Caco-2 (cell line): Measurements from ENCODE around the gene RAB4B. TPM values are rescaled to one million over a fixed set of nuclear protein-coding genes. Genes with fewer than 3 reads are reported as not detected.
"Not testable (repeated sequence)": the region's sequence is repeated elsewhere in the genome, so short reads cannot be mapped to it uniquely, and the experiment has no call there.

ENCODE experiments used
- BruUV-seq: library from RNA; stranded (reverse); fragments of 400-500 nt; replicated peaks from 2 replicates; lab custom pipeline; 2021; lab: Mats Ljungman, UMichigan
- CTCF ChIA-PET: fragments of 300-600 bp; sonication (Branson Sonifier 250); formaldehyde crosslinking; loops from one replicate; lab custom pipeline; 2022; ENCODE audit warnings: antibody characterized with exemption; lab: Charles Lee
- POLR2A ChIA-PET: fragments of 300-600 bp; sonication (Branson Sonifier 250); formaldehyde crosslinking; loops from one replicate; lab custom pipeline; 2022; ENCODE audit warnings: antibody characterized with exemption; lab: Charles Lee
- DNase-seq, 2 experiments: peaks; one replicate each; pipeline versions ENCODE4 v3.0.0 to v3.0.0-alpha.2; 2020 to 2022
- H3K27me3 ChIP-seq: replicated peaks from 2 replicates; pipeline ENCODE4 v1.6.0; 2011; ENCODE audit warnings: low read length; ENCODE audit not compliant: control insufficient read depth, insufficient read depth
- H3K36me3 ChIP-seq: 2 replicates; pipeline ENCODE4 v1.5.1; 2011; ENCODE audit warnings: low read length; ENCODE audit not compliant: control insufficient read depth, insufficient read depth
- H3K4me1 ChIP-seq: fragments of 250-450 bp; sonication (Bioruptor Pico); 2 replicates; pipeline ENCODE4 v1.5.1; 2020; ENCODE audit warnings: mild to moderate bottlenecking
- H3K4me3 ChIP-seq: 2 replicates; pipeline ENCODE4 v1.5.1; 2011; ENCODE audit warnings: low read depth, mild to moderate bottlenecking, control low read depth, low read length
- H3K9me3 ChIP-seq: fragments of 250-450 bp; sonication (Bioruptor Pico); 2 replicates; pipeline ENCODE4 v1.5.1; 2020; ENCODE audit warnings: mild to moderate bottlenecking, moderate library complexity
- H3K27ac Mint-ChIP-seq: one replicate; pipeline ENCODE4 v1.8.0; 2022; ENCODE audit warnings: mixed read lengths; ENCODE audit not compliant: unreplicated experiment
- H3K27me3 Mint-ChIP-seq: one replicate; pipeline ENCODE4 v1.8.0; 2022; ENCODE audit warnings: mixed read lengths; ENCODE audit not compliant: insufficient read depth, unreplicated experiment
- H3K36me3 Mint-ChIP-seq: one replicate; pipeline ENCODE4 v1.8.0; 2022; ENCODE audit warnings: mild to moderate bottlenecking, mixed read lengths; ENCODE audit not compliant: insufficient read depth, unreplicated experiment
- H3K4me1 Mint-ChIP-seq: one replicate; pipeline ENCODE4 v1.8.0; 2022; ENCODE audit warnings: low read depth, mixed read lengths; ENCODE audit not compliant: unreplicated experiment
- H3K4me3 Mint-ChIP-seq: one replicate; pipeline ENCODE4 v1.8.0; 2022; ENCODE audit warnings: mild to moderate bottlenecking, moderate library complexity, mixed read lengths; ENCODE audit not compliant: unreplicated experiment
- H3K9me3 Mint-ChIP-seq: one replicate; pipeline ENCODE4 v1.8.0; 2022; ENCODE audit warnings: mixed read lengths; ENCODE audit not compliant: unreplicated experiment
- intact Hi-C: fragments of 100-400 bp; cut with micrococcal nuclease; formaldehyde crosslinking; loops from one replicate; pipeline ENCODE4 v1.10.0; 2022; ENCODE audit not compliant: unreplicated experiment
- total RNA-seq: library from RNA; stranded (reverse); gene quantifications from 2 replicates; pipeline ENCODE4 v1.2.3, GENCODE V29; 2022
- TF ChIP-seq, protein P1 (sequence below), 2 experiments: fragments of 200-600 bp in 1 of 2; IDR thresholded peaks; 1 replicate in 1 of 2; 2 replicates in 1 of 2; pipeline versions ENCODE4 v1.5.1 to v1.8.0; 2011 to 2022; ENCODE audit warnings: antibody characterized with exemption in 1 of 2, control low read depth in 1 of 2, inconsistent platforms in 1 of 2, low read depth in 1 of 2, low read length in 1 of 2, mild to moderate bottlenecking in 1 of 2, moderate library complexity in 1 of 2; ENCODE audit not compliant: insufficient read depth in 1 of 2, severe bottlenecking in 1 of 2, unreplicated experiment in 1 of 2

Gene RAB4B
- total RNA-seq, 1 experiment from 2014 or later: 21.5 TPM

- no peaks in the 10 kb centered on the region for H3K9me3 ChIP-seq
- no peak overlapping the region for H3K4me3 ChIP-seq
- Mint-ChIP-seq H3K36me3 (peaks cover 24% of the 10 kb centered on the region), H3K27me3 (no peaks in the 10 kb centered on the region), H3K4me3 (peak overlapping the region; percentile 23), H3K27ac (peak overlapping the region; percentile 98), H3K9me3 (no peaks in the 10 kb centered on the region), H3K4me1 (peaks cover 40% of the 10 kb centered on the region)
- TF ChIP-seq, protein P1, sequence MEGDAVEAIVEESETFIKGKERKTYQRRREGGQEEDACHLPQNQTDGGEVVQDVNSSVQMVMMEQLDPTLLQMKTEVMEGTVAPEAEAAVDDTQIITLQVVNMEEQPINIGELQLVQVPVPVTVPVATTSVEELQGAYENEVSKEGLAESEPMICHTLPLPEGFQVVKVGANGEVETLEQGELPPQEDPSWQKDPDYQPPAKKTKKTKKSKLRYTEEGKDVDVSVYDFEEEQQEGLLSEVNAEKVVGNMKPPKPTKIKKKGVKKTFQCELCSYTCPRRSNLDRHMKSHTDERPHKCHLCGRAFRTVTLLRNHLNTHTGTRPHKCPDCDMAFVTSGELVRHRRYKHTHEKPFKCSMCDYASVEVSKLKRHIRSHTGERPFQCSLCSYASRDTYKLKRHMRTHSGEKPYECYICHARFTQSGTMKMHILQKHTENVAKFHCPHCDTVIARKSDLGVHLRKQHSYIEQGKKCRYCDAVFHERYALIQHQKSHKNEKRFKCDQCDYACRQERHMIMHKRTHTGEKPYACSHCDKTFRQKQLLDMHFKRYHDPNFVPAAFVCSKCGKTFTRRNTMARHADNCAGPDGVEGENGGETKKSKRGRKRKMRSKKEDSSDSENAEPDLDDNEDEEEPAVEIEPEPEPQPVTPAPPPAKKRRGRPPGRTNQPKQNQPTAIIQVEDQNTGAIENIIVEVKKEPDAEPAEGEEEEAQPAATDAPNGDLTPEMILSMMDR (IDR thresholded peaks at IDR 0.05; ENCODE audit: insufficient read depth in 1 of 2, low read depth in 1 of 2, low read length in 1 of 2, severe bottlenecking in 1 of 2, unreplicated experiment in 1 of 2): no peak
- POLR2A ChIA-PET: no interaction called here
- DNase-seq: peak in 1 of 2 experiments; percentile 26
- H3K36me3 ChIP-seq: no peaks in the 10 kb centered on the region
- BruUV-seq: no TSS peak
- intact Hi-C loops: loop anchor here (1.0 kb wide), 1 partner anchor 99 kb away; no protein-coding TSS in a partner anchor
- H3K4me1 ChIP-seq: peaks cover 35% of the 10 kb centered on the region
- no peaks in the 10 kb centered on the region for H3K27me3 ChIP-seq
- CTCF ChIA-PET: no interaction called here
Observed at GRCh38 chr19:40822161-40822560, 44.1 kb downstream of the RAB4B start.

- H3K4me3 Mint-ChIP-seq: peak overlapping the region; percentile 23
- H3K4me1 Mint-ChIP-seq: peaks cover 40% of the 10 kb centered on the region
- not testable (repeated sequence) for H3K9me3 ChIP-seq, H3K9me3 Mint-ChIP-seq, H3K27me3 Mint-ChIP-seq, H3K27me3 ChIP-seq, H3K4me3 ChIP-seq, H3K36me3 ChIP-seq
- ChIA-PET CTCF (interaction anchor here (0.7 to 1.1 kb wide), 4 partner anchors 11 to 86 kb away, joined by 3 to 6 read pairs (median 4); partner anchors contain the start of gene EGLN2), POLR2A (interaction anchor here (0.5 to 0.6 kb wide), 2 partner anchors 336 to 541 kb away, joined by 3 read pairs; partner anchors contain the start of gene B9D2)
- H3K27ac Mint-ChIP-seq: peak overlapping the region; percentile 98
- TSS peak; percentile 91 for BruUV-seq
- peak; percentile 80 to 90 for DNase-seq
- peaks cover 35% of the 10 kb centered on the region for H3K4me1 ChIP-seq
- intact Hi-C loops: loop anchor here (1.0 kb wide), 2 partner anchors 74 to 98 kb away; no protein-coding TSS in a partner anchor
- peaks cover 26% of the 10 kb centered on the region for H3K36me3 Mint-ChIP-seq
Observed at GRCh38 chr19:40822704-40823553, 44.9 kb downstream of the RAB4B start.

DNA sequence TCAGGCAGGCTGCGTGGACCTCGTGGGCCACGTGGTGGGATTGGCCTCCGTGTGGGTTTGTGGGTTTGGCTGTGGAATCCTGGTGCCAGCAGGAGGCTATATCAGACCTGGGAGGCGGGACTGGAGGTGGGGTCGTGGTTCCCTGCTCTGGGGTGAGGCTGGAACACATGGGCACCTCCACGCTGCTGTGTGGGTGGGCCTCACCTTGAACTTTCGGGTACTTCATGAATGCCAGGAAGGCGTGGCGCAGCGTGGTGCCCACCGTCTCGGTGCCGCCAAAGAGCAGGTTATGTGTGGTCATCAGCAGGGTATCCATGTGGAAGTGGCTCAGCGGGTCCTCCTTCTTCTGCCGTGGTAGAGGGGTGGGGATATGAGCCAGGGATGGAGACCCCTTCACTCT lies 46.9 kb downstream of the RAB4B start:
- Mint-ChIP-seq H3K9me3 (peaks cover 19% of the 10 kb centered on the region), H3K4me1 (peaks cover 32% of the 10 kb centered on the region), H3K27ac (peak overlapping the region; percentile 76), H3K36me3 (peaks cover 29% of the 10 kb centered on the region)
- intact Hi-C loops, H3K9me3 ChIP-seq, BruUV-seq, H3K27me3 Mint-ChIP-seq, H3K4me3 Mint-ChIP-seq, POLR2A ChIA-PET, H3K27me3 ChIP-seq, H3K36me3 ChIP-seq, H3K4me3 ChIP-seq: not testable (repeated sequence)
- CTCF ChIA-PET: interaction anchor here (0.6 kb wide), 1 partner anchor 84 kb away, joined by 3 read pairs; no protein-coding TSS in a partner anchor
- H3K4me1 ChIP-seq: peaks cover 35% of the 10 kb centered on the region
- peak in 1 of 2 experiments; percentile 35 for DNase-seq

DNA sequence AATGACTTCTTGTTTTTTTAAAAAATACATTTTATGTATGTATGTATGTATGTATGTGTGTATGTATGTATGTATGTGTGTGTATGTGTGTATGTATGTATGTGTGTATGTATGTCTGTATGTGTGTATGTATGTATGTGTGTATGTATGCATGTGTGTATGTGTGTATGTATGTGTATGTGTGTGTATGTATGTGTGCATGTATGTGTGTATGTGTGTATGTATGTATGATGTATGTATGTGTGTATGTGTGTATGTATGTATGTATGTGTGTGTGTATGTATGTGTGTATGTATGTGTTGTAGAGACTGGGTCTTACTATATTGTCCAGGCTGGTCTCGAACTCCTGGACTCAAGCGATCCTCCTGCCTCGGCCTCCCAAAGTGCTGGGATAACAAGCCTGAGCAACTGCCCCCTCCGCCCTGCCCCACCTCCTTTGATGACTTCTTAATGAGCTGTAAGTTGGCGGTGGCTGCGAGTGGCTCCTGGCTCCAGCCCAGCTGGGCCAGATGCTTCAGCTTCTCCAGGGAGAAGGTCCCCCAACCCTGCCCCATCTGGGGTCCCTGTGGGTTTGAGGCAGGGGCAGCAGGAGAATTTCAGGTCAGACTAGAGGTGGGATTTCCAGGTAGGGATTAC lies 47.5 kb downstream of the RAB4B start:
- H3K9me3 ChIP-seq, H3K36me3 ChIP-seq, H3K27me3 Mint-ChIP-seq, intact Hi-C loops, H3K4me3 Mint-ChIP-seq, BruUV-seq, H3K27me3 ChIP-seq, POLR2A ChIA-PET, H3K4me3 ChIP-seq: not testable (repeated sequence)
- H3K9me3 Mint-ChIP-seq: peaks cover 19% of the 10 kb centered on the region
- H3K27ac Mint-ChIP-seq: peak overlapping the region; percentile 76
- peaks cover 32% of the 10 kb centered on the region for H3K4me1 Mint-ChIP-seq
- DNase-seq: peak in 1 of 2 experiments; percentile 19
- peaks cover 34% of the 10 kb centered on the region for H3K4me1 ChIP-seq
- peaks cover 29% of the 10 kb centered on the region for H3K36me3 Mint-ChIP-seq
- CTCF ChIA-PET: interaction anchor here (0.6 kb wide), 1 partner anchor 84 kb away, joined by 3 read pairs; no protein-coding TSS in a partner anchor

GRCh38 chr19:40826312-40826698 lies 48.3 kb downstream of the RAB4B start:
- H3K4me3 Mint-ChIP-seq, DNase-seq: not testable (repeated sequence)

More at GRCh38 chr19:40826312-40826698, 48.3 kb downstream of the RAB4B start:
- peaks cover 19% of the 10 kb centered on the region for H3K9me3 Mint-ChIP-seq
- H3K27ac Mint-ChIP-seq: peak overlapping the region; percentile 76
- peaks cover 29% of the 10 kb centered on the region for H3K36me3 Mint-ChIP-seq
- peaks cover 32% of the 10 kb centered on the region for H3K4me1 ChIP-seq
- CTCF ChIA-PET, POLR2A ChIA-PET, H3K27me3 ChIP-seq, H3K36me3 ChIP-seq, intact Hi-C loops, H3K4me3 ChIP-seq, H3K9me3 ChIP-seq, BruUV-seq, H3K27me3 Mint-ChIP-seq: not testable (repeated sequence)
- peaks cover 28% of the 10 kb centered on the region for H3K4me1 Mint-ChIP-seq
